Transverse colon (tissue), 4 donors: ENCODE results near the gene CCDC107. TPM values are rescaled to one million over a fixed set of nuclear protein-coding genes. Genes with fewer than 3 reads are reported as not detected.

Experiments used
- DNase-seq: peaks from one replicate; pipeline ENCODE4 v3.0.0-alpha.2; 2019
- H3K27ac ChIP-seq, 4 donors: fragments of 200-600 bp; sonication (generic); 2 replicates each; pipeline ENCODE4 v1.5.1; 2016 to 2018; ENCODE audit warnings: inconsistent platforms in 4 of 4
- H3K27me3 ChIP-seq: fragments of 200-600 bp; sonication (generic); 2 replicates; pipeline ENCODE4 v1.5.1; 2017; ENCODE audit warnings: inconsistent platforms
- H3K36me3 ChIP-seq, 4 donors: fragments of 200-600 bp; sonication (generic); 2 replicates each; pipeline ENCODE4 v1.5.1; 2017 to 2019; ENCODE audit warnings: inconsistent platforms in 4 of 4
- H3K4me1 ChIP-seq, 4 donors: fragments of 200-600 bp; sonication (generic); 2 replicates each; pipeline ENCODE4 v1.5.1; 2017 to 2020; ENCODE audit warnings: inconsistent platforms in 4 of 4
- H3K4me3 ChIP-seq, 4 donors: fragments of 200-600 bp; sonication (generic); 1 replicate in 1 of 4; 2 replicates in 3 of 4; pipeline versions ENCODE4 v1.5.1 to v1.6.1; 2017 to 2019; ENCODE audit warnings: inconsistent platforms in 4 of 4
- H3K9me3 ChIP-seq, 2 donors: fragments of 200-600 bp; sonication (generic); 2 replicates each; pipeline ENCODE4 v1.5.1; 2017 to 2019; ENCODE audit warnings: inconsistent platforms in 2 of 2
- CTCF ChIP-seq, 5 experiments: fragments of 200-600 bp in 3 of 5; fragments of 450-650 bp in 2 of 5; sonication (generic) in 3 of 5; IDR thresholded peaks; 1 replicate in 2 of 5; 2 replicates in 3 of 5; pipeline ENCODE4 v1.5.1; 2016 to 2017; ENCODE audit warnings: antibody characterized with exemption in 5 of 5, inconsistent platforms in 3 of 5, mild to moderate bottlenecking in 2 of 5, moderate library complexity in 1 of 5
- EP300 ChIP-seq: sonication (generic); formaldehyde crosslinking; IDR thresholded peaks from one replicate; pipeline ENCODE4 v1.6.1; 2017; ENCODE audit warnings: antibody characterized with exemption, low read depth
- POLR2A ChIP-seq: fragments of 450-650 bp; IDR thresholded peaks from one replicate; pipeline ENCODE4 v1.6.1; 2016; ENCODE audit warnings: antibody characterized with exemption, mild to moderate bottlenecking, moderate library complexity
- POLR2AphosphoS5 ChIP-seq, 3 donors: sonication (generic); formaldehyde crosslinking; IDR thresholded peaks; one replicate each; pipeline ENCODE4 v1.6.1; 2016; ENCODE audit warnings: antibody characterized with exemption in 3 of 3
- WGBS, 2 donors: methylation state at CpG; one replicate each; pipeline ENCODE4 v1.1.5; 2018; ENCODE audit warnings: low coverage in 1 of 2; 5-methylcytosine and 5-hydroxymethylcytosine counted together
- in situ Hi-C, 4 donors: fragments of 200-750 bp; cut with MboI; loops; one replicate each; pipeline versions ENCODE4 v1.15.0 to v1.15.1; 2017; ENCODE audit warnings: low sequenced_read_pairs in 3 of 4, low pct_ligation_motif_present in 1 of 4, low pct_unique_long_range_greater_than_20kb in 1 of 4
- intact Hi-C: fragments of 100-400 bp; cut with DNase I; formaldehyde crosslinking; loops from one replicate; pipeline ENCODE4 v1.15.1; 2023; ENCODE audit warnings: low total_unique reads
- total RNA-seq, 4 donors: library from RNA; depleted of rRNA; stranded (reverse); fragments of >200 nt; gene quantifications; one replicate each; pipeline ENCODE4 v1.1.0, GENCODE V29; 2016

CCDC107 gene
- total RNA-seq, 4 donors from 2014 or later: 32.0 to 50.1 (median 37.2) TPM

GRCh38 chr9:35619800-35620158 lies 38.3 kb upstream of the CCDC107 start:
- intact Hi-C loops: no loop called here
- no peaks in the 10 kb centered on the region for H3K36me3 ChIP-seq
- no peaks in the 10 kb centered on the region for H3K27me3 ChIP-seq
- TF ChIP-seq CTCF (IDR thresholded peaks at IDR 0.05): no peak
- no peak for TF ChIP-seq EP300
- in situ Hi-C loops: no loop called here
- no peak overlapping the region for H3K4me3 ChIP-seq
- 8 to 50% methylated on average over 2 of the region's 2 CpGs for WGBS, 2 donors
- H3K27ac ChIP-seq: peak overlapping the region in 1 of 4 donors; percentile 22
- no peaks in the 10 kb centered on the region for H3K9me3 ChIP-seq
- H3K4me1 ChIP-seq: peaks cover 3 to 9% (median 8%) of the 10 kb centered on the region in 4 donors
- no peak for DNase-seq

GRCh38 chr9:35627575-35627974 lies 30.5 kb upstream of the CCDC107 start:
- Histone ChIP-seq H3K4me1 (no peaks in the 10 kb centered on the region), H3K27me3 (no peaks in the 10 kb centered on the region), H3K36me3 (no peaks in the 10 kb centered on the region), H3K9me3 (no peaks in the 10 kb centered on the region), H3K4me3 (no peak overlapping the region), H3K27ac (no peak overlapping the region)
- no peak for DNase-seq
- 76 to 83% methylated on average over 2 of the region's 2 CpGs for WGBS, 2 donors
- intact Hi-C loops (no loop called here), in situ Hi-C loops (no loop called here)
- no peak for TF ChIP-seq CTCF (IDR thresholded peaks at IDR 0.05)
- TF ChIP-seq EP300: no peak
- no peak for TF ChIP-seq POLR2A
- TF ChIP-seq POLR2AphosphoS5 (IDR thresholded peaks at IDR 0.05): no peak

GRCh38 chr9:35628389-35628991 lies 29.6 kb upstream of the CCDC107 start:
- DNase-seq: no peak
- H3K4me3 ChIP-seq: no peak overlapping the region
- no peak overlapping the region for H3K27ac ChIP-seq
- TF ChIP-seq CTCF (IDR thresholded peaks at IDR 0.05): no peak
- no peak for TF ChIP-seq POLR2A
- no peak for TF ChIP-seq EP300
- no peak for TF ChIP-seq POLR2AphosphoS5 (IDR thresholded peaks at IDR 0.05)
- intact Hi-C loops: no loop called here
- no peaks in the 10 kb centered on the region for H3K4me1 ChIP-seq
- no peaks in the 10 kb centered on the region for H3K36me3 ChIP-seq
- H3K27me3 ChIP-seq: no peaks in the 10 kb centered on the region
- no peaks in the 10 kb centered on the region for H3K9me3 ChIP-seq
- in situ Hi-C loops: no loop called here
- WGBS, 2 donors: 93 to 94% methylated on average over 6 of the region's 6 CpGs

GRCh38 chr9:35629597-35629996 lies 28.5 kb upstream of the CCDC107 start:
- Histone ChIP-seq H3K4me3 (no peak overlapping the region), H3K36me3 (no peaks in the 10 kb centered on the region), H3K9me3 (no peaks in the 10 kb centered on the region), H3K4me1 (no peaks in the 10 kb centered on the region), H3K27me3 (no peaks in the 10 kb centered on the region), H3K27ac (no peak overlapping the region)
- WGBS, 2 donors: 94% methylated on average over 5 of the region's 5 CpGs; no CpG with 5 or more reads in 1 of the 2 donors
- no peak for TF ChIP-seq POLR2A
- no peak for TF ChIP-seq EP300
- no peak for TF ChIP-seq POLR2AphosphoS5 (IDR thresholded peaks at IDR 0.05)
- TF ChIP-seq CTCF (IDR thresholded peaks at IDR 0.05): no peak
- in situ Hi-C loops (no loop called here), intact Hi-C loops (no loop called here)
- no peak for DNase-seq
